ENCODE results near the gene ACAD8. TPM values are rescaled to one million over a fixed set of nuclear protein-coding genes. Genes with fewer than 3 reads are reported as not detected.

The ACAD8 gene
- total RNA-seq (10 to 100 TPM; 22.1 to 40.2 (median 38.2) TPM), total RNA-seq (14.0 to 70.6 (median 37.4) reads per million in 29 experiments)
- 25.0 TPM for total RNA-seq (2013)

DNA sequence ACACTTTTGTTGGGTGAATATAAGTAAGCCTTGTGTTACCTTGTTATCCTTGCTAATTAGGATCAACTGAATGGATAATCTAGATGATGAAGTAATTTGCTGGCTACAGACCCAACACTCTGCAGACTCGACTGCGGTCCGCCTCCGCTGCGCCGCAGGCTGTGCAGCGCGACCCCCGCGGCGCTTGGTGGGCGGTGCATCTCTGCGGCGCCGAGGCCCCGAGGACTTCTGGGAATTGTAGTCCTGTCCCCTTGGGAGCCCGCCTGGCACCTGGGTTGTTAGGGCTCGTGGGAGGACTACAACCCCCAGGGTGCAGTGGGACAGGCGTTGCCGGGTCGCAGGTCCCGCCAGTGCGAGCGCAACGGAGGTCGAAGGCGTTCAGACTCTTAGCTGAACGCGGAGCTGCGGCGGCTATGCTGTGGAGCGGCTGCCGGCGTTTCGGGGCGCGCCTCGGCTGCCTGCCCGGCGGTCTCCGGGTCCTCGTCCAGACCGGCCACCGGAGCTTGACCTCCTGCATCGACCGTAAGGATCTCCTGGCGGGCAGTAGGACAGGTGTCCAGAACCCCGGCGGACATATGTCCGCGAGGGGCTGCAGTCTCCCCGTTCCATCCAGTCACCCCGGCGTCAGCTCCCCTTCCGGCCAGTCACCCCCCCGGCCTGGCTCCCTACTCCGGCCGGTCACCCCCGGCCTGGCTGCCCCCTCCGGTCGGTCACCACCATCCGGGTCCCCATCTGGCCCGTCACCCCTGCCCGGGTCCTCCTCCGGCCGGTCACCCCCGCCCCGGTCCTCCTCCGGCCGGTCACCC, at the start of gene ACAD8, which contains the start of gene THYN1:
Gene ACAD8, plus strand, starts transcription at position 381 of the 806 bp plus-strand sequence. Its CDS starts 33 bp downstream, at position 414.
Gene THYN1, minus strand, starts transcription at position 165 of the 806 bp plus-strand sequence. CDS start 470 bp downstream, outside the sequence.
- CTCF ChIA-PET = interaction anchor here in 1 of 2 donors (0.7 to 3.3 kb wide), 5 partner anchors 9 to 31 kb away, joined by 5 to 13 read pairs (median 6); partner anchors contain the start of genes GLB1L3 and VPS26B
- POLR2A ChIA-PET = interaction anchor here in 1 of 2 donors (0.6 to 1.8 kb wide), 3 partner anchors 10 to 29 kb away, joined by 4 to 9 read pairs (median 7); partner anchors contain the start of genes NCAPD3 and VPS26B
- peak; percentile 99 to 100 (median 99) for ATAC-seq (replicated peaks in 1 of 4)
- Mint-ChIP-seq H3K36me3 (peaks cover 16% of the 10 kb centered on the region), H3K27ac (peak within 1 kb of the TSS; percentile 84 to 87), H3K27me3 (no peaks in the 10 kb centered on the region), H3K9me3 (no peaks in the 10 kb centered on the region), H3K4me3 (peak within 1 kb of the TSS; percentile 89 to 99 (median 93)), H3K4me1 (peaks cover 34 to 44% (median 39%) of the 10 kb centered on the region in 3 donors)
- H3K9me3 ChIP-seq = no peaks in the 10 kb centered on the region
- H3K27ac ChIP-seq (ENCODE audit: low read length) = peak within 1 kb of the TSS; percentile 30
- H3K36me3 ChIP-seq (ENCODE audit: control insufficient read depth in 2 of 2, extremely low read depth in 1 of 2, insufficient read depth in 1 of 2, low read length in 1 of 2) = peaks cover 9 to 39% of the 10 kb centered on the region in 2 donors
- H3K4me1 ChIP-seq (ENCODE audit: control insufficient read depth in 1 of 2, extremely low read depth in 1 of 2, insufficient read depth in 2 of 2, low read length in 2 of 2) = peaks cover 16 to 17% of the 10 kb centered on the region in 2 experiments
- DNase-seq = peak; percentile 86 to 98 (median 96)
- H3K4me3 ChIP-seq (ENCODE audit: control insufficient read depth in 1 of 2, extremely low read depth in 1 of 2, low read length in 1 of 2) = peak within 1 kb of the TSS; percentile 79 to 98
- H3K27me3 ChIP-seq (replicated peaks in 1 of 2; ENCODE audit: control insufficient read depth in 2 of 2, extremely low read depth in 1 of 2, insufficient read depth in 2 of 2, low read length in 1 of 2) = no peaks in the 10 kb centered on the region
- WGBS (ENCODE audit: insufficient coverage) = under 1% methylated on average over 63 of the region's 70 CpGs

GRCh38 chr11:134205729-134206128, 47.6 kb upstream of the ACAD8 start:
- ATAC-seq (replicated peaks in 1 of 4) = no peak
- Histone ChIP-seq H3K27me3 (replicated peaks in 1 of 2; ENCODE audit: control insufficient read depth in 2 of 2, extremely low read depth in 1 of 2, insufficient read depth in 2 of 2, low read length in 1 of 2) (no peaks in the 10 kb centered on the region), H3K4me3 (ENCODE audit: control insufficient read depth in 1 of 2, extremely low read depth in 1 of 2, low read length in 1 of 2) (no peak overlapping the region), H3K27ac (ENCODE audit: low read length) (no peak overlapping the region), H3K4me1 (ENCODE audit: control insufficient read depth in 1 of 2, extremely low read depth in 1 of 2, insufficient read depth in 2 of 2, low read length in 2 of 2) (no peaks in the 10 kb centered on the region), H3K36me3 (ENCODE audit: control insufficient read depth in 2 of 2, extremely low read depth in 1 of 2, insufficient read depth in 1 of 2, low read length in 1 of 2) (peaks cover 2 to 64% of the 10 kb centered on the region in 2 donors), H3K9me3 (no peaks in the 10 kb centered on the region)
- Mint-ChIP-seq H3K27me3 (no peaks in the 10 kb centered on the region), H3K36me3 (peaks cover 66% of the 10 kb centered on the region), H3K4me3 (no peak overlapping the region), H3K9me3 (no peaks in the 10 kb centered on the region), H3K4me1 (no peaks in the 10 kb centered on the region), H3K27ac (no peak overlapping the region)
- CTCF ChIA-PET = no interaction called here
- no peak for DNase-seq
- POLR2A ChIA-PET = interaction anchor here in 1 of 2 donors (1.0 kb wide), 1 partner anchor 18 kb away, joined by 6 read pairs; the partner anchor contains the start of gene NCAPD3
- no CpG with 5 or more reads among the region's 9 CpGs for WGBS (ENCODE audit: insufficient coverage)

GRCh38 chr11:134206185-134206584, 47.2 kb upstream of the ACAD8 start:
- Histone ChIP-seq H3K36me3 (ENCODE audit: control insufficient read depth in 2 of 2, extremely low read depth in 1 of 2, insufficient read depth in 1 of 2, low read length in 1 of 2) (peaks cover 2 to 64% of the 10 kb centered on the region in 2 donors), H3K4me1 (ENCODE audit: control insufficient read depth in 1 of 2, extremely low read depth in 1 of 2, insufficient read depth in 2 of 2, low read length in 2 of 2) (no peaks in the 10 kb centered on the region), H3K4me3 (ENCODE audit: control insufficient read depth in 1 of 2, extremely low read depth in 1 of 2, low read length in 1 of 2) (no peak overlapping the region), H3K27ac (ENCODE audit: low read length) (no peak overlapping the region), H3K27me3 (replicated peaks in 1 of 2; ENCODE audit: control insufficient read depth in 2 of 2, extremely low read depth in 1 of 2, insufficient read depth in 2 of 2, low read length in 1 of 2) (no peaks in the 10 kb centered on the region), H3K9me3 (no peaks in the 10 kb centered on the region)
- H3K4me1 Mint-ChIP-seq = no peaks in the 10 kb centered on the region
- ChIA-PET CTCF (interaction anchor here in 1 of 2 donors (1.3 to 1.4 kb wide), 2 partner anchors 12 to 20 kb away, joined by 3 read pairs; no protein-coding TSS in a partner anchor), POLR2A (no interaction called here)
- no peaks in the 10 kb centered on the region for H3K9me3 Mint-ChIP-seq
- WGBS (ENCODE audit: insufficient coverage) = 92% methylated on average over 3 of the region's 5 CpGs
- ATAC-seq (replicated peaks in 1 of 4) (no peak), DNase-seq (no peak)
- H3K36me3 Mint-ChIP-seq = peaks cover 67% of the 10 kb centered on the region
- no peak overlapping the region for H3K27ac Mint-ChIP-seq
- no peaks in the 10 kb centered on the region for H3K27me3 Mint-ChIP-seq
- H3K4me3 Mint-ChIP-seq = no peak overlapping the region

GRCh38 chr11:134207538-134208239, 45.7 kb upstream of the ACAD8 start:
- peak in 2 of 4 experiments; percentile 50 to 59 for ATAC-seq (replicated peaks in 1 of 4)
- H3K4me1 ChIP-seq (ENCODE audit: control insufficient read depth in 1 of 2, extremely low read depth in 1 of 2, insufficient read depth in 2 of 2, low read length in 2 of 2) = no peaks in the 10 kb centered on the region
- Mint-ChIP-seq H3K4me3 (no peak overlapping the region), H3K4me1 (peaks cover 0 to 5% (median 4%) of the 10 kb centered on the region in 3 donors), H3K9me3 (no peaks in the 10 kb centered on the region), H3K36me3 (peaks cover 64% of the 10 kb centered on the region), H3K27ac (no peak overlapping the region), H3K27me3 (no peaks in the 10 kb centered on the region)
- no peak overlapping the region for H3K27ac ChIP-seq (ENCODE audit: low read length)
- ChIA-PET CTCF (interaction anchor here in 1 of 2 donors (0.6 to 1.4 kb wide), 6 partner anchors 13 to 329 kb away, joined by 3 to 4 read pairs (median 3); partner anchors contain the start of genes NCAPD3 and VPS26B), POLR2A (no interaction called here)
- H3K36me3 ChIP-seq (ENCODE audit: control insufficient read depth in 2 of 2, extremely low read depth in 1 of 2, insufficient read depth in 1 of 2, low read length in 1 of 2) = peaks cover 2 to 50% of the 10 kb centered on the region in 2 donors
- no peaks in the 10 kb centered on the region for H3K9me3 ChIP-seq
- H3K4me3 ChIP-seq (ENCODE audit: control insufficient read depth in 1 of 2, extremely low read depth in 1 of 2, low read length in 1 of 2) = no peak overlapping the region
- WGBS (ENCODE audit: insufficient coverage) = 88% methylated on average over 11 of the region's 16 CpGs
- peak; percentile 39 to 72 (median 60) for DNase-seq
- H3K27me3 ChIP-seq (replicated peaks in 1 of 2; ENCODE audit: control insufficient read depth in 2 of 2, extremely low read depth in 1 of 2, insufficient read depth in 2 of 2, low read length in 1 of 2) = no peaks in the 10 kb centered on the region

DNA sequence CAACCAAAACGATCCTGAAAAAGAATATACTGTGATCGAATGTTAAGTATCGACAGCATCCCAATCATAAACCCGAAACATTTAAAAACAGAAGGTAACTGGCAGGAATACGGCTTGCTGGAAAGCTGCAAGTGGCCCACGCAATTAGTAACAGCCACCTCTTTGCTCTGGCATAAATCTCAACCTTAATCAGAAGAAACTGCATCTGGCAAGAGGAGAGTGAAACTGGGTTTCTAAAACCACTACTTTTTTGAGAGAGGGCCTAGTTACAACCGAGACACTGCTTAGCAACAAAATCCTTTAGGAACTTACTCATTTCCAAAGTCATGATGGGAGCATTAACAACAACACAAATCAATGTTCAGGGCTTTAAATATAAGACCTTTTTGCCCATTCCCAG, 37.5 kb upstream of the ACAD8 start:
- ChIA-PET POLR2A (no interaction called here), CTCF (no interaction called here)
- no peak overlapping the region for H3K27ac Mint-ChIP-seq
- peaks cover 43% of the 10 kb centered on the region for H3K36me3 Mint-ChIP-seq
- H3K27ac ChIP-seq (ENCODE audit: low read length) = no peak overlapping the region
- no peaks in the 10 kb centered on the region for H3K27me3 ChIP-seq (replicated peaks in 1 of 2; ENCODE audit: control insufficient read depth in 2 of 2, extremely low read depth in 1 of 2, insufficient read depth in 2 of 2, low read length in 1 of 2)
- no peak overlapping the region for H3K4me3 ChIP-seq (ENCODE audit: control insufficient read depth in 1 of 2, extremely low read depth in 1 of 2, low read length in 1 of 2)
- H3K27me3 Mint-ChIP-seq = no peaks in the 10 kb centered on the region
- DNase-seq (no peak), ATAC-seq (replicated peaks in 1 of 4) (no peak)
- H3K4me1 ChIP-seq (ENCODE audit: control insufficient read depth in 1 of 2, extremely low read depth in 1 of 2, insufficient read depth in 2 of 2, low read length in 2 of 2) = no peaks in the 10 kb centered on the region
- H3K4me3 Mint-ChIP-seq = no peak overlapping the region
- no peaks in the 10 kb centered on the region for H3K9me3 ChIP-seq
- 95% methylated on average over 4 of the region's 7 CpGs for WGBS (ENCODE audit: insufficient coverage)
- H3K9me3 Mint-ChIP-seq = no peaks in the 10 kb centered on the region
- H3K4me1 Mint-ChIP-seq = peaks cover 26 to 34% (median 30%) of the 10 kb centered on the region in 3 donors
- H3K36me3 ChIP-seq (ENCODE audit: control insufficient read depth in 2 of 2, extremely low read depth in 1 of 2, insufficient read depth in 1 of 2, low read length in 1 of 2) = peaks cover 2 to 27% of the 10 kb centered on the region in 2 donors

GRCh38 chr11:134216816-134217215, 36.6 kb upstream of the ACAD8 start:
- no peaks in the 10 kb centered on the region for H3K27me3 Mint-ChIP-seq
- peaks cover 2 to 24% of the 10 kb centered on the region in 2 donors for H3K36me3 ChIP-seq (ENCODE audit: control insufficient read depth in 2 of 2, extremely low read depth in 1 of 2, insufficient read depth in 1 of 2, low read length in 1 of 2)
- no peaks in the 10 kb centered on the region for H3K9me3 Mint-ChIP-seq
- H3K9me3 ChIP-seq = no peaks in the 10 kb centered on the region
- ChIA-PET CTCF (no interaction called here), POLR2A (no interaction called here)
- no peaks in the 10 kb centered on the region for H3K4me1 ChIP-seq (ENCODE audit: control insufficient read depth in 1 of 2, extremely low read depth in 1 of 2, insufficient read depth in 2 of 2, low read length in 2 of 2)
- H3K27me3 ChIP-seq (replicated peaks in 1 of 2; ENCODE audit: control insufficient read depth in 2 of 2, extremely low read depth in 1 of 2, insufficient read depth in 2 of 2, low read length in 1 of 2) = no peaks in the 10 kb centered on the region
- no peak overlapping the region for H3K4me3 ChIP-seq (ENCODE audit: control insufficient read depth in 1 of 2, extremely low read depth in 1 of 2, low read length in 1 of 2)
- no CpG with 5 or more reads among the region's 3 CpGs for WGBS (ENCODE audit: insufficient coverage)
- no peak overlapping the region for H3K27ac ChIP-seq (ENCODE audit: low read length)
- no peak for DNase-seq
- H3K36me3 Mint-ChIP-seq = peaks cover 36% of the 10 kb centered on the region
- no peak overlapping the region for H3K4me3 Mint-ChIP-seq
- H3K27ac Mint-ChIP-seq = no peak overlapping the region
- peaks cover 24 to 37% (median 28%) of the 10 kb centered on the region in 3 donors for H3K4me1 Mint-ChIP-seq
- ATAC-seq (replicated peaks in 1 of 4) = no peak

Data from T-cell (primary cell).